ENCODE measurements around the gene IFNAR2. TPM values are rescaled to one million over a fixed set of nuclear protein-coding genes. Genes with fewer than 3 reads are reported as not detected.

Gene IFNAR2
- total RNA-seq = 18.4 and 44.5 TPM in 2 replicates

- no peak for DNase-seq (ENCODE audit: low read depth)
Measured at GRCh38 chr21:33229784-33230544, at the start of gene IFNAR2. TSS of gene IFNAR2 (plus strand) at chr21:33229938. CDS start at chr21:33241923, 11,985 bp downstream.

- DNase-seq (ENCODE audit: low read depth) = no peak
Measured at GRCh38 chr21:33185852-33186251, 43.9 kb upstream of the IFNAR2 start.

GRCh38 chr21:33187276-33187675, 42.5 kb upstream of the IFNAR2 start:
- no peak for DNase-seq (ENCODE audit: low read depth)

- DNase-seq (ENCODE audit: low read depth) = no peak
Measured at GRCh38 chr21:33189237-33189636, 40.5 kb upstream of the IFNAR2 start.

GRCh38 chr21:33189824-33190223, 39.9 kb upstream of the IFNAR2 start:
- no peak for DNase-seq (ENCODE audit: low read depth)

GRCh38 chr21:33196941-33197374, 32.8 kb upstream of the IFNAR2 start:
- DNase-seq (ENCODE audit: low read depth) = peak; percentile 54

- no peak for DNase-seq (ENCODE audit: low read depth)
Measured at GRCh38 chr21:33197496-33197895, 32.2 kb upstream of the IFNAR2 start.

- no peak for DNase-seq (ENCODE audit: low read depth)
Measured at GRCh38 chr21:33198346-33199099, 31.2 kb upstream of the IFNAR2 start.

GRCh38 chr21:33199100-33199464, 30.7 kb upstream of the IFNAR2 start:
- no peak for DNase-seq (ENCODE audit: low read depth)

- DNase-seq (ENCODE audit: low read depth) = peak; percentile 88
Measured at GRCh38 chr21:33199516-33200217, 30.1 kb upstream of the IFNAR2 start.

- no peak for DNase-seq (ENCODE audit: low read depth)
Measured at GRCh38 chr21:33201956-33202355, 27.8 kb upstream of the IFNAR2 start.

GRCh38 chr21:33202464-33203363, 27.0 kb upstream of the IFNAR2 start:
- no peak for DNase-seq (ENCODE audit: low read depth)

GRCh38 chr21:33203371-33203724, 26.4 kb upstream of the IFNAR2 start:
- no peak for DNase-seq (ENCODE audit: low read depth)

GRCh38 chr21:33205476-33205875, 24.3 kb upstream of the IFNAR2 start:
- DNase-seq (ENCODE audit: low read depth) = no peak

GRCh38 chr21:33206771-33207281, 22.9 kb upstream of the IFNAR2 start:
- no peak for DNase-seq (ENCODE audit: low read depth)

- no peak for DNase-seq (ENCODE audit: low read depth)
Measured at GRCh38 chr21:33207449-33208149, 22.1 kb upstream of the IFNAR2 start.

- DNase-seq (ENCODE audit: low read depth) = no peak
Measured at GRCh38 chr21:33208534-33208933, 21.2 kb upstream of the IFNAR2 start.

- no peak for DNase-seq (ENCODE audit: low read depth)
Measured at GRCh38 chr21:33211305-33211704, 18.4 kb upstream of the IFNAR2 start.

GRCh38 chr21:33211732-33212131, 18.0 kb upstream of the IFNAR2 start:
- no peak for DNase-seq (ENCODE audit: low read depth)

- DNase-seq (ENCODE audit: low read depth) = no peak
Measured at GRCh38 chr21:33212159-33212851, 17.4 kb upstream of the IFNAR2 start.

All from renal cortical epithelial cell (primary cell).